PC-3 (cell line): Measurements from ENCODE around the gene ANKRD13C.

Experiments
- EZH2 ChIP-seq: fragments of 300-600 bp; sonication (generic); IDR thresholded peaks from one replicate; pipeline ENCODE4 v1.6.1; 2017; ENCODE audit warnings: antibody characterized with exemption, mild to moderate bottlenecking, low read length; ENCODE audit not compliant: unreplicated experiment
- EZH2phosphoT487 ChIP-seq: fragments of 300-600 bp; sonication (generic); IDR thresholded peaks from 2 replicates; pipeline ENCODE4 v1.6.1; 2018; ENCODE audit warnings: mild to moderate bottlenecking, antibody characterized with exemption, low read length, borderline replicate concordance
- TF ChIP-seq, protein P1 (sequence below): fragments of 300-600 bp; sonication (generic); conservative IDR thresholded peaks from 2 replicates; pipeline ENCODE4 v1.5.1; 2017; ENCODE audit warnings: antibody characterized with exemption, low read depth, mild to moderate bottlenecking, low read length

DNA sequence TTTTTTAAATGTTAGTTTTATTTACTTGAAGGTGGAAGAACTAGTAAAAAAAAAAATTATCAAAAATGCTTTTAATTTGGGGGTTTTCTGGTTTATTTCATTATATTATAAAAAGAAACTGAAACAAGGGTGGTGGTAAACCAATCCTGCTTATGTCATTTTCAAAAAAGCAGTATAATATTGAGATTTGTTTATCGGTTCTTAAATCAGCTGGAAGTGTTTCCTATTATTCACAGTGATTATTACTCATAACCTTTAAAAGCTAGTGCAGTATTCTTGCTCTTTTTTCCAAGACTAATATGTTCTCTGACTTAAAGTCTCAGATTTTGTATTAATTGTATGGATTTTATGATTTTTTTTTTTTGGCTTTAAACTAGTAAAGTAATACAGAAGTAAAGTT lies 143.7 kb downstream of the ANKRD13C start:
- TF ChIP-seq, protein P1, sequence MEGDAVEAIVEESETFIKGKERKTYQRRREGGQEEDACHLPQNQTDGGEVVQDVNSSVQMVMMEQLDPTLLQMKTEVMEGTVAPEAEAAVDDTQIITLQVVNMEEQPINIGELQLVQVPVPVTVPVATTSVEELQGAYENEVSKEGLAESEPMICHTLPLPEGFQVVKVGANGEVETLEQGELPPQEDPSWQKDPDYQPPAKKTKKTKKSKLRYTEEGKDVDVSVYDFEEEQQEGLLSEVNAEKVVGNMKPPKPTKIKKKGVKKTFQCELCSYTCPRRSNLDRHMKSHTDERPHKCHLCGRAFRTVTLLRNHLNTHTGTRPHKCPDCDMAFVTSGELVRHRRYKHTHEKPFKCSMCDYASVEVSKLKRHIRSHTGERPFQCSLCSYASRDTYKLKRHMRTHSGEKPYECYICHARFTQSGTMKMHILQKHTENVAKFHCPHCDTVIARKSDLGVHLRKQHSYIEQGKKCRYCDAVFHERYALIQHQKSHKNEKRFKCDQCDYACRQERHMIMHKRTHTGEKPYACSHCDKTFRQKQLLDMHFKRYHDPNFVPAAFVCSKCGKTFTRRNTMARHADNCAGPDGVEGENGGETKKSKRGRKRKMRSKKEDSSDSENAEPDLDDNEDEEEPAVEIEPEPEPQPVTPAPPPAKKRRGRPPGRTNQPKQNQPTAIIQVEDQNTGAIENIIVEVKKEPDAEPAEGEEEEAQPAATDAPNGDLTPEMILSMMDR = no peak
- TF ChIP-seq EZH2 (no peak), EZH2phosphoT487 (no peak)
